SHP77 (cell line): ENCODE data around the gene TEX52.
A peak's percentile ranks its signal among the peaks of the same experiment; 100 is the strongest.

Source experiments
- DNase-seq, 2 experiments: peaks; one replicate each; lab custom pipeline; 2025; lab: John Stamatoyannopoulos, UW

Gene TEX52

DNA sequence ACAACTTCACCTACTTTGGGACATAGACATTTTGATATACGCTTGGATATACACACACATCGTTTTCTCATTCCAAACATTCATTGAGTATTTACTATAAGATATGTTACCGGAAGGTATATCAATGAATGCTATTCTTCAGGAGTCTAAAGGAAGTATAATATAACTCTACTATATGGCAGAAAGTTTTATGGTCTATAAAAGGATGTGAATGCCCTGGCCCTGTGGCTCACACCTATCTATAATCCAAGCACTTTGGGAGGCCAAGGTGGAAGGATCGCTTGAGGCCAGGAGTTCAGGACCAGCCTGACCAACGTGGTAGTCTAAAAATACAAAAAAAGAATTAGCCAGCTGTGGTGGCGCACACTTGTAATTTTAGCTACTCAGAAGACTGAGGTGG lies 27.6 kb downstream of the TEX52 start:
- DNase-seq: no peak

- DNase-seq: no peak
Observed at GRCh38 chr12:2826721-2827515, 29.9 kb downstream of the TEX52 start.

DNA sequence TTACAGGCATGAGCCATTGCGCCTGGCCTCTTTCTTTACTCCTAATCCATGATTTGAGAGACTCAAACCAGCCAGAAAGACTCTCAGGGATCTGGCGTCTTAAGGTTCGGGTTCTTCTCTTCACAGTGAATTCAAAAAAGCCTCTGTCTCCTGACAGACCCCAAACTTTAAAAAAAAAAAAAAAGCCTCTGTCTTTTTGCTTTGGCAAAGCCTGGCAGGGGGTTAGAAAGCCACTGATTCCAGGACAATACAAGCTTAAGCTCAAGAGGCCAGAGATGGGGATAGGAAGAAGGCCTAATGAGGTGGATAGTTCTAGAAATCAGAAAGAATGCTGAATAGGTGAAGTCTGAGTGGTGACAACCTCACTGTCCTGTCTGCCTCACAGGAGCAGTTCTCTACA lies 30.8 kb downstream of the TEX52 start:
- no peak for DNase-seq

DNA sequence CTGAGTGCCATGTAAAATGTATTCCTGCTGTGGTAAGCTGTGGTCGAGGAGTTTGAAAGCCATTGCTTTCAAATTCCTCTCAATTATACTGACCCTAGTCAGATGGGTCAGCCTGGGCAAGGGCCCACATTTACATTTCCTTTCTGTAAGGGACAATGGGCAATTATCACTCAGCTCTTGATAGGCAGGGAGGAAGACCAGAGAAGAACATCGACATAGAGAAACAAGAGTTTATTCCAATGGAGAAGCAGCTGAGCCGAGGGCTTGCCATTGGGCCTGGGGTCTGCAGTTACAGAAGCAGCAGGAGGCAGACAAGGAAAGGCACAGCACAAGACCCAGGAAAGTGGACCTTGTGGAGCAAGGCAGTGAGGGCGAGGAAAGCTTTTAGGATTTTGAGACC lies 31.7 kb downstream of the TEX52 start:
- DNase-seq: no peak

GRCh38 chr12:2824541-2824940 lies 32.3 kb downstream of the TEX52 start:
- DNase-seq: no peak

- DNase-seq: no peak
Observed at GRCh38 chr12:2823483-2823882, 33.4 kb downstream of the TEX52 start.

DNA sequence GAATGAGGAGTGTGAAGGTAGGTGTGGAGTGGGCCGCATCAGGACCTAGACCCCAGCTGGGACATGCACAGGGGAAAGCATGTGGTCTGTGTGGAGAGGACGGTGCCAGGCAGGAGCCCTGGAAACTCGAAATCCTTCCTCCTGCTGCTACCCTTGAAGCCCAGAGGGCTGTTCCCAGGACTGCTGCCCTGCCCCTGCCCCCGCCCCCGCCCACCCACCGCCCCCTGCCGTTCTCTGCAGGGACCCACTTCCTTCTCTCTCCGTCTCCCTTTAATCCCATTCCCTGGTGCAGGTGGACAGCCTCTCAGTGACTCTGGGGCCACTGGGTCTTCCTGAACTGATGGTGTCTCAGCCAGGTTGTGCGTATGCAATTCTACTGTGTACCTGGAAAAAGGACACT lies 36.4 kb downstream of the TEX52 start:
- DNase-seq: no peak

DNA sequence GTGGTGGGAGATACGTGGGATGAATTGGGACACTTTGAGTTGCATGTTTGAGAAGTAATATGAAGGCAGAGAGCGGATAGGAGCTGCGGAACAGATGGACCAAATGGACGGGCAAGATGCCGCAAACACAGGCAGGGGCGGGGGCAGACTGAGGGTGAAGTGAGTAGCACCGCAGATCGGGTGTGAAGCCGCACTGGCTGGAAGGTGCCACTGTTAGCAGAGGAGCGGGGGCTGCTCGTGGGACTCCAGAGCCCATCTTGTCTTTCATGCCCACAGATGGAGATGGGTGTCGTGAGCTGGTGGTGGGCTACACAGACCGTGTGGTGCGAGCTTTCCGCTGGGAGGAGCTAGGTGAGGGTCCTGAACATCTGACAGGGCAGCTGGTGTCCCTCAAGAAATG lies 37.0 kb downstream of the TEX52 start:
- DNase-seq: no peak

GRCh38 chr12:2813214-2814185 lies 43.3 kb downstream of the TEX52 start:
- peak; percentile 12 to 21 for DNase-seq

GRCh38 chr12:2812290-2813213 lies 44.3 kb downstream of the TEX52 start, which contains the start of gene ITFG2:
TSS of gene ITFG2 (plus strand) at chr12:2812668. CDS start at chr12:2812761, 93 bp downstream.
- peak; percentile 88 to 91 for DNase-seq

GRCh38 chr12:2811801-2812200 lies 45.0 kb downstream of the TEX52 start:
- no peak for DNase-seq

DNA sequence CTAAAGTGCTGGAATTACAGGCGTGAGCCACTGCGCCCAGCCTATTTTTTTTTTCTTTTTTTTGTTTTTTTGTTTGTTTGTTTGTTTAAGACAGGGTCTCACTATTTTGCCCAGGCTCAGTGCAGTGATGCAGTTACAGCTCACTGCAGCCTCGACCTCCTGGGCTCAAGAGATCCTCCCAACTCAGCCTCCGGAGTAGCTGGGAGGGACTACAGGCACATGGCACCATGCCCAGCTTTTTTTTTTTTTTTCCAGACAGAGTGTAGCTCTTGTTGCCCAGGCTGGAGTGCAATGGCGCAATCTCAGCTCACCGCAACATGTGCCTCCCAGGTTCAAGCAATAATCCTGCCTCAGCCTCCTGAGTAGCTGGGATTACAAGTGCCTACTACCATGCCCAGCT lies 50.1 kb downstream of the TEX52 start:
- DNase-seq: no peak

DNA sequence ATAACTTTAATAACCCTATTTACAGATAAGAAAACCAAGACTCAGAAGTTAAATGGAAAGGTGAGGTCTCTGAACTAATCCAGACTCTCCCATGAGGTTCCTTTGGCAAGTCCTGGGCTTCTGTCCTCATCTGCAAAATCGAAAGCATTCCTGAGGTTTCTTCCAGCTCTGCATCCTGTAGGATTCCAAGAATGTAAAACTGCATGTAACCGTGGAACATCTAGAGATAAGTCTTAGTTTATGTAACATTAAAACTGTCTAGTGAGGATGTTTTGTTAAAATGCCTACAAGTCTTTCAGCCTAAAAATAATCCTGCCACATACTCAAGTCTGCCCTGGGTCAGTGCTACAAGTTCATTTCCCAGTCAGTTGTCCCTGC lies 51.7 kb downstream of the TEX52 start:
- no peak for DNase-seq

- DNase-seq: no peak
Observed at GRCh38 chr12:2804393-2805142, 52.3 kb downstream of the TEX52 start.

DNA sequence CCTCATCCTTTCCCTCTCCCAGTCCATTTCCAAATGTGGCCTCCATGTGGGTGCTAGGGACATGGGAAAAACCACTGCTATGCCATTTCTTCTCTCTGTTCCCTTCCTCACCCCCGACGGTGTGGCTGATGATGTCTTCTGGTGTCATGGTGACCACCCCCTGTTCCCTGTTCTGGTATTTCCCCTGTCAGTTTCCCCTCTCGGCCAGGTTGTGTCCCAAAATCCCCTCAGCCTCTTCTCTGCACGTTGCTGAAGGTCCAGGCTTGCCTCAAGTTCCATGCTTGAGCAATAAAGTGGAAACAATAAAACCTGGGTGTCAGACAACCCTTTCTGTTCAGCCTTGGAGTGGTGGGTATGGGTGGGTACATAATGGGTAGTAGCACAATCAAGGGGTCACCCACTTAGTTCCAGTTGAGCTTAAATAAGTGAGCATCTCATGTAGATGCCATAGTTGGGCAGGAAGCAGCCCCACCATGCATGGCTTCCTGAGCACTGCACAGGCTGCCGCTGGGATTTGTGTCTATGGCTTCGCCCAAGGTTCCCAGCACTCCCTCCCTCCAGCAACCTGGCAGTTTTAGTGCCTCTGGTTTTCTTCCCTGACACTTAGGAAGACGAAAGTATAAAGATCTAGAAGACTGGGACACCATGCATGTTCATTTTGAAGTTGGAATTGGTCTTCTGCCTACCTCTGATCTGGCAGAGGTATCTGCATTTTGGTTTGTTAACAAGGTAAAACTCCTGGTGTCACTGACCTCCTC lies 53.0 kb downstream of the TEX52 start:
- no peak for DNase-seq

- no peak for DNase-seq
Observed at GRCh38 chr12:2801044-2801783, 55.6 kb downstream of the TEX52 start.

DNA sequence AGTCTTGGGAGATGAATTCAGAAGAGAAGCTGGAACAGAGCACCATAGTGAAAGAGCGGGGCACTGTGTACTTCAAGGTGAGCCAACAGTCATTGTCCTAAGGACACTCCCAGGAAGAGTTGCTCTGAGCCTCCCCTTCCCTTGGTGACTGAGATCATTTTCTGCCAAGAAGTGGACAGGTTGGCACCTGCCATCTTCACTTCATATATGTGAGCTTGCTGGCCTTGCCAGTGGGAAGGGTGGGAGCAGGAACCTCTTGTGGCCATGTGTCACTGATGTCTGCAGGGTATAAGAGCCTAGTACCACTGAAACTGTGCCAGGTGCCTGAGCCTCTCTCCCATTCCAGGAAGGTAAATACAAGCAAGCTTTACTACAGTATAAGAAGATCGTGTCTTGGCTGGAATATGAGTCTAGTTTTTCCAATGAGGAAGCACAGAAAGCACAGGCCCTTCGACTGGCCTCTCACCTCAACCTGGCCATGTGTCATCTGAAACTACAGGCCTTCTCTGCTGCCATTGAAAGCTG lies 56.7 kb downstream of the TEX52 start:
- DNase-seq: no peak
